Karpas-422 (cell line): Measurements from ENCODE around the gene SMIM35. TPM values are rescaled to one million over a fixed set of nuclear protein-coding genes. Genes with fewer than 3 reads are reported as not detected.

Experiments
- DNase-seq: peaks from one replicate; pipeline ENCODE4 v3.0.0-alpha.2; 2015
- H2AFZ ChIP-seq: fragments of 200-600 bp; sonication (generic); 2 replicates; pipeline ENCODE4 v1.6.1; 2014; ENCODE audit warnings: antibody characterized with exemption, low read length, mixed read lengths
- H3K27ac ChIP-seq: fragments of 200-600 bp; sonication (generic); 2 replicates; pipeline ENCODE4 v1.5.1; 2014; ENCODE audit warnings: mild to moderate bottlenecking, low read length, moderate library complexity
- H3K27me3 ChIP-seq: fragments of 200-600 bp; sonication (generic); 2 replicates; pipeline ENCODE4 v1.6.1; 2014; ENCODE audit warnings: low read length, mixed read lengths
- H3K36me3 ChIP-seq: fragments of 200-600 bp; sonication (generic); 2 replicates; pipeline ENCODE4 v1.6.1; 2014; ENCODE audit warnings: low read length, mixed read lengths; ENCODE audit not compliant: insufficient read depth
- H3K4me1 ChIP-seq: fragments of 200-600 bp; sonication (generic); 2 replicates; pipeline ENCODE4 v1.6.1; 2014; ENCODE audit warnings: mild to moderate bottlenecking, low read length, mixed read lengths
- H3K4me2 ChIP-seq: fragments of 200-600 bp; sonication (generic); 2 replicates; pipeline ENCODE4 v1.6.1; 2014; ENCODE audit warnings: low read length, low read depth, mild to moderate bottlenecking; ENCODE audit not compliant: poor library complexity, severe bottlenecking
- H3K4me3 ChIP-seq: fragments of 200-600 bp; sonication (generic); 2 replicates; pipeline ENCODE4 v1.5.1; 2014; ENCODE audit warnings: mild to moderate bottlenecking, antibody characterized with exemption, low read length, mixed read lengths
- H3K79me2 ChIP-seq: fragments of 200-600 bp; sonication (generic); 2 replicates; pipeline ENCODE4 v1.6.1; 2014; ENCODE audit warnings: mild to moderate bottlenecking, low read length, mixed read lengths
- H3K9ac ChIP-seq: fragments of 200-600 bp; sonication (generic); 2 replicates; pipeline ENCODE4 v1.6.0; 2014; ENCODE audit warnings: low read length
- H3K9me2 ChIP-seq: fragments of 200-600 bp; sonication (generic), shearing (Covaris generic); replicated peaks from 2 replicates; pipeline ENCODE4 v1.6.0; 2014; ENCODE audit warnings: mild to moderate bottlenecking, low read length, moderate library complexity; ENCODE audit not compliant: insufficient read depth
- H3K9me3 ChIP-seq: fragments of 300-700, 200-600 bp; sonication (generic); 2 replicates; pipeline ENCODE4 v1.6.1; 2014; ENCODE audit warnings: low read length, mixed read lengths
- H4K20me1 ChIP-seq: fragments of 200-600 bp; sonication (generic); 2 replicates; pipeline ENCODE4 v1.6.1; 2014; ENCODE audit warnings: mild to moderate bottlenecking, antibody characterized with exemption, low read length, low read depth; ENCODE audit not compliant: insufficient read depth
- total RNA-seq: library from RNA; depleted of rRNA; stranded (reverse); fragments of >200 nt; shearing (Covaris generic); gene quantifications from 2 replicates; pipeline ENCODE4 v1.2.3, GENCODE V29; 2014; ENCODE audit warnings: low replicate concordance

Gene SMIM35
- total RNA-seq, 1 experiment from 2014 or later = not detected

DNA sequence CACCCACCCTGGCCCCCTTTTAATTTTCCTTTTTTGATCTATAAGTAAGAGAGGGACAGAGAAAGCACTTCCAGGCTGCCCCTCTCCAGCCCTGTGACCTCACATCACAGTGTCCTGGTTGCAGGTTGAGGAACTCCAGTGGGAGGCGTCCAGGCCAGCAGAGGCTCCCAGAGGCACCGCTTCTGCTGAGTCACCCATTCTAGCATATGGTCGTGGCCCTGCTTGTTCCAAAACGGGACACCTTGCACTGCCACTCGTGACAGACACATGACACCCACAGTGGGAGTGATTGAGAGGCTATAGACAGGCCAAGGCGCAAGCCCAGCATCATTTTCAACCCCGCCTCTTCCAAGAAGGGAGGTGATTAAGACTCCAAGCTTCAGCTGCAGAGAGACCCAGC lies 25.9 kb downstream of the SMIM35 start:
- Histone ChIP-seq H3K4me3 (no peak overlapping the region), H2AFZ (no peak overlapping the region), H3K36me3 (no peaks in the 10 kb centered on the region), H3K4me1 (no peaks in the 10 kb centered on the region), H3K27ac (no peak overlapping the region), H4K20me1 (no peaks in the 10 kb centered on the region), H3K27me3 (no peaks in the 10 kb centered on the region), H3K4me2 (no peak overlapping the region), H3K9ac (no peak overlapping the region), H3K9me2 (no peaks in the 10 kb centered on the region), H3K9me3 (no peaks in the 10 kb centered on the region), H3K79me2 (no peaks in the 10 kb centered on the region)
- DNase-seq = no peak

DNA sequence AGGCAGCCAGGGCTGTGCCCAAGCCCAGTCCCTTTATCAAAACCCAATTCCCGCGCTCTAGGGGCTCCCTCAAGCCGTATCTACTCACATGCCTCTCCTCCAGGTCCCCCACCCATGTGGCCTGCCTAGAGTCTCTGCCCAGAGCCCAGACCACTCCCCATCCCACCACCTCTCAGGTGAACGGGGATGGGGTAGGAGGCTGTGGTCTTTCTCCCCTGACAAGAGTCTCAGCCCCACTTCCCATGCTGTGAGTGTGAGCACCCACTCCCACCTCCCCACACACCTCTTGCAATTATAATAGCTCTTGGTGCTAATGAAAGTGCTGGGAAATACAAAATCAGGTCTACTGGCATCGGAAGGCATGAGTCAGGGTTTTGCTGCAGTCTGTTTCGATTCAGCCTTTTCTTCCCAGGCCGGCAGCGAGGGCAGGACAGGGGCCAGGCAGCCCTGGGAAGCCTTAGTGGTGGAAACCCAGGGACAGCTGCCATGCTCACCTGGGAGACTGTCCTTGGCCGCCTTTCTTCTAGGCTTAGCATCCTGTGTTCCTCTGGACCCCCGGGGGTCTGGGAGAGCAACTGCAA lies 26.6 kb downstream of the SMIM35 start:
- Histone ChIP-seq H3K36me3 (no peaks in the 10 kb centered on the region), H2AFZ (no peak overlapping the region), H3K27me3 (no peaks in the 10 kb centered on the region), H3K4me2 (no peak overlapping the region), H3K9ac (no peak overlapping the region), H4K20me1 (no peaks in the 10 kb centered on the region), H3K4me3 (no peak overlapping the region), H3K79me2 (no peaks in the 10 kb centered on the region), H3K27ac (no peak overlapping the region), H3K9me2 (no peaks in the 10 kb centered on the region), H3K4me1 (no peaks in the 10 kb centered on the region), H3K9me3 (no peaks in the 10 kb centered on the region)
- no peak for DNase-seq

DNA sequence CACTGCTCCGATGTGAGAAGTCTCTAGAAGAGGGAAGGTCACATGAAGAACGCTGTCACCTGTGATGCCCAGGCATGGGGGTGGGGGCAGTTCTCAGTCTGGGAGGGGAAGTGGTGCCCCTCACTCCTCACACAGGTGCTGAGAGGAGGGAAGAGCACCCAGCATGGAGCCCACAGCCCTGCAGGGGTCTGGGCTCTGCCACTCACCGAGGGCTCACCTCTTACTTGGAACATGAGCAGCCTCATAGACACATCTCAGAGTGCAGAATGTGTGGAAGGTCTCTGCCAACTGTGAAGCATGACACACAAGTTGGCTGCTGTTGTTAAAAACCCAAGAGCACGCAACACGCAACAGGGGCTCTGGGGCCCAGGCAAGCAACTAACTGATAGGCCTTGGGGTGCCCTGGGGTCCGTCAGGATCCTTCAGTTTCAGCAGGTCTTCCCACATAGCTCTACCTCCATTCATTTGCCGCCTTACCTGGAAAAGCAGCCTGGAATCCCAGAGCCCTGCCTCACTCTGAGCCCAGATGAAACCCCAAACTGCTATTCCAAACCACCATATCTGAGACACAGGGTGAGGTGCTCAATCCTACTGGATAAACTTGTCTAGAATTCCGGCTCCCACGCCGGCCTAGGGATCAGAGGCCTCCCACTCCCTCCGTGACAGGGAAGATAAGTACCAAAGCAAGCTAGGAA lies 27.4 kb downstream of the SMIM35 start:
- H3K27me3 ChIP-seq = no peaks in the 10 kb centered on the region
- H3K4me1 ChIP-seq = no peaks in the 10 kb centered on the region
- no peak overlapping the region for H3K4me2 ChIP-seq
- H3K4me3 ChIP-seq = no peak overlapping the region
- no peak for DNase-seq
- no peak overlapping the region for H2AFZ ChIP-seq
- no peaks in the 10 kb centered on the region for H3K9me3 ChIP-seq
- H3K9me2 ChIP-seq = no peaks in the 10 kb centered on the region
- no peaks in the 10 kb centered on the region for H3K79me2 ChIP-seq
- no peak overlapping the region for H3K9ac ChIP-seq
- no peaks in the 10 kb centered on the region for H4K20me1 ChIP-seq
- H3K36me3 ChIP-seq = no peaks in the 10 kb centered on the region
- H3K27ac ChIP-seq = no peak overlapping the region

DNA sequence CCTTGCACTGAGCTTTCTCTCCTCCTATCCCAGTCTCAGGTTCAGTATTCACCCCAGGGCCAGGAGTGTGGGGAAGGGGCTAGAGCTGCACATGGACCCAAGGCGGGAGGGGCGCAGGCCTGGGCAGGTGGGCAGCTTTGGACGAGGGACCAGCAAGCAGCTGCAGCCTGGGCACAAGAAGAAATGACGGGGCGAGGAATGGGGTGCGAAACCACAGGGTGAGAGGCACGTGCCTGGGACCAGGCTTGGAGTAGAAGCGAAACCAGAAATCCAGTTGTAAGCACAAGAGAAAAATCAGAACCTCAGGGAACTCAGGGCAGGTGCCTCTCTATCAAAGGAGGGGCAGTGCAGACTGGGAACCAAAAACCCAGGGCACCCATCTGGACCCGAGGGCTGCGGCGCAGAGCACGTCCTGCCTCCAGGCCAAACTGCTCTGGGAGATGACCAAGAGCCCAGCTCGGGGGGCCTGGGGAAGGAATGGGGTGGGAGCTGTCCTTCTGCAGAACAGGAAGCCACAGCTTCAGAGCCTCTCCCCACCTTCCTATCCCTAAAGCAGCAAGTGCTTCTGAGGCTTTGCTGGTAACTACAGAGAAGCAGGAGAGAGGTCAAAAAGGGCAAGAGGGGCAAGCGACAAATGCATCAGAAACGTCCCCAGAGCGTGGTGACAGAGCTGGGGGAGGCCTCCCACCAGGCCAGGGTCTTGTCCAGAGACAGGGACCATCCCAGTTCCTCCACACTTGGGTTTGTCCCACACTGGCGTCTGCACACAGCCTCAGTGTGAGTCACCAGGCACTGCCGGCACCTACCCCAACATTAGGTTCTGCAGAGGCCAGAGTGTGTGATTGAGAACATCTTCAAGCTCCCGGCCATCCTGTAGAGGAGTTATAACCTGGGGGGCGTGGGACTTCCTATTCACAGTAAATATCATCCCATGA lies 28.2 kb downstream of the SMIM35 start:
- H3K27ac ChIP-seq = no peak overlapping the region
- no peak for DNase-seq

DNA sequence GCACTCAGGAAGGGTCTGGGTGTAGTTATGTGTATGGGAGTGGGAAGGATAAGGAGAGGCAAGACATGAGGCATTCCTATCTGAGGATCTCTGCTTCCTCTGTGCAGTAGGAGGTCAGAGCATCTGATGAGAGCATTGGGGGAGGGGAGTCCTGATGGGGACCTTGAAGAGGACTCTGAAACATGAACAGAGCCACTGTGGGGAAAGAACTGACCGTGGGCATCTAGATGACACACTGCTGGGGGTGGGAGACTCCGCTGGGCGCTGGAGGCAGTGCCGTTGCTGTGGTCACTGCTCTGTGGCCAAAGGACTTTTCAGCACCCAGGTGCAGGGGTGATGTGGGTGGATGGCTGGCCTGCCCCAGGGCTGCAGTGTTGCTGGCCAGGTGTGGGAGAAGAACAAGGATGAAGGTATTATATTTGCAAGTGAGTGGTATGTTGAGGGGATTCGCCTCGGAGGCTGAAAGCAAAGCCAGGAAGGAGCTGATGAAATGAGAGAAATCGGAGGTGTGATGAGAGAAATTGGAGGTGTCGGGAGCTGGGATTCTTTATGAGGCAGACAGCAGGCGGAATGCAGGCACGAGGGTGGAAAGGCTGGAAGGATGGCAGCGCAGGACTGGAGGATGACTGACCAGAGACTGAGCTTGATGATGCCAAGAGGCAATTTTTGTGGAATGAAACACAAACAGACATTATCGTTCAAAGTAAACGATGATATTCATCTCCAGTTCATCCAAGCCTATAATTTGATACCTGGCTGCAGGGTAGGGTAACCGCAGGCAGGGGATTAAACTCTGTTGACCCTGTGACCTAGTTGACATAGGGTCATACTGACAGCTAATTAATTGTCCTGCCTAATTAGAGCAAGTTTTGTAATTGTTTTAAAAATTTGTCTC lies 29.3 kb downstream of the SMIM35 start:
- Histone ChIP-seq H3K9me3 (no peaks in the 10 kb centered on the region), H2AFZ (no peak overlapping the region), H3K4me2 (no peak overlapping the region), H3K36me3 (no peaks in the 10 kb centered on the region), H3K9ac (no peak overlapping the region), H3K4me1 (no peaks in the 10 kb centered on the region), H4K20me1 (no peaks in the 10 kb centered on the region), H3K79me2 (no peaks in the 10 kb centered on the region), H3K4me3 (no peak overlapping the region), H3K9me2 (no peaks in the 10 kb centered on the region), H3K27me3 (no peaks in the 10 kb centered on the region), H3K27ac (no peak overlapping the region)
- no peak for DNase-seq

More for the DNA sequence above, 28.2 kb downstream of the SMIM35 start:
- Histone ChIP-seq H3K27me3 (no peaks in the 10 kb centered on the region), H3K9me2 (no peaks in the 10 kb centered on the region), H3K4me1 (no peaks in the 10 kb centered on the region), H3K79me2 (no peaks in the 10 kb centered on the region), H3K36me3 (no peaks in the 10 kb centered on the region), H3K4me3 (no peak overlapping the region), H4K20me1 (no peaks in the 10 kb centered on the region), H2AFZ (no peak overlapping the region), H3K4me2 (no peak overlapping the region), H3K9ac (no peak overlapping the region), H3K9me3 (no peaks in the 10 kb centered on the region)

DNA sequence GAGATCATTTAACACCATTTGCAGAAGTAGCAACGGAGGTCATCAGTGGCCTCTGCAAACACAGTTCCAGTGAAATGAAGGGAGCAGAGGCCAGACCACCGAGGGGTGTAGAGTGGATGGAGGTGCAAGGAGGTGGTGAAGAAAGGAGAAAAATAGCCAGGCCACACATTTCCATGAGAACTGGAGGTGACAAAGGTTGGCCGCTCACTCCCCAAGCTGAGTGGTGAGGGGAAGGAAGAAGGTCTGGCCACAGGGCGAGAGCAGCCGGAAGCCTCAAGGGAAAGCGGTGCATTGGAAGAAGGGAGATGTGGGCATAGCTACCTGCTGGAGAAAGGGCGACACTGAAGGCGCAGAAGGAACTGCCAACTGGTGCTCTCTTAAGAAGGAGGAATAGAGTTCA lies 30.0 kb downstream of the SMIM35 start:
- Histone ChIP-seq H3K9me3 (no peaks in the 10 kb centered on the region), H3K27ac (no peak overlapping the region), H4K20me1 (no peaks in the 10 kb centered on the region), H3K9me2 (no peaks in the 10 kb centered on the region), H3K4me3 (no peak overlapping the region), H3K27me3 (no peaks in the 10 kb centered on the region), H3K9ac (no peak overlapping the region), H2AFZ (no peak overlapping the region), H3K4me2 (no peak overlapping the region), H3K36me3 (no peaks in the 10 kb centered on the region), H3K79me2 (no peaks in the 10 kb centered on the region), H3K4me1 (no peaks in the 10 kb centered on the region)
- no peak for DNase-seq

DNA sequence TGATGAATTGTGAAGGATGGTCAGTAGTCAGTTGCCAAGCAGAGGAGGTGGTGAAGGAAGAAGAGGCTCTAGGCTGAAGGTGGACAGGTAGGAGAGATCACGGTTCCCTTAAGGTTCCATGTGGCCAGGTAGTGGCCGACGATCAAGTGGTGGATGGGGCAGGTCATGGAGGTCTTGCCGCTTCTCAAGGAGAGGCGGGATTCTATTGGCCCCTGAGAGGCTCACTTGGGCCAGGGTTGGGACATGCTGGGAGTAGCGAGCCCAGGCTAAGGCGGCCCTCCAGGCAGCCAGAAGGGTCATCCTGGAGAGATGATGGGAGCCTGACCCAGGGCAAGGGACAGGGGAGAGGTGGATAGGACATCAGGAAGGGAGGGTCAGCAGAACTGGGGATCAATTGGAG lies 30.8 kb downstream of the SMIM35 start:
- no peak overlapping the region for H3K9ac ChIP-seq
- H3K4me3 ChIP-seq = no peak overlapping the region
- no peaks in the 10 kb centered on the region for H4K20me1 ChIP-seq
- H3K9me2 ChIP-seq = no peaks in the 10 kb centered on the region
- no peaks in the 10 kb centered on the region for H3K27me3 ChIP-seq
- no peaks in the 10 kb centered on the region for H3K36me3 ChIP-seq
- no peak overlapping the region for H3K4me2 ChIP-seq
- DNase-seq = no peak
- H3K4me1 ChIP-seq = no peaks in the 10 kb centered on the region
- H3K9me3 ChIP-seq = no peaks in the 10 kb centered on the region
- no peak overlapping the region for H3K27ac ChIP-seq
- no peaks in the 10 kb centered on the region for H3K79me2 ChIP-seq
- no peak overlapping the region for H2AFZ ChIP-seq
